ENCODE results near the gene MBTPS1. TPM values are rescaled to one million over a fixed set of nuclear protein-coding genes. Genes with fewer than 3 reads are reported as not detected.

Gene MBTPS1
- total RNA-seq, 1 experiment from 2014 or later: 130 TPM

DNA sequence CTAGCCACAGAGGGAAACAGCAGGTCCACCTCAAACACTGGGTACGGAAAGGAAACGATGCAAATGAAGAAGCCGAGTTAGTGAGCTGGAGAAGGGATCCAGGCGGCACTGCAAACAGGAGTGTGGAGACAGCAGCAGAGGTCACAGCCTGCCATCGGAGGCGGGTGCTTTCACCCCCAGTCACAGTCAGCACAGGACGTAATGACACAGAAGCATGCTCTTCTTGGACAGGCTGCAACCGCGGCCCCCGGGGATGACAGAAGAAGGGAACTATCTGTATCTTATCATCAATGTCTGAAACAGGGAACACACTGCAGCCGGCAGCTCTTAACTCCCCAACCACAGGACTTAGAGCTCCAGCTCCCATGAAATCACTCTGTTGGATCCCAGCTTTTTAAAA lies 58.1 kb downstream of the MBTPS1 start:
- BruUV-seq (replicated peaks): no TSS peak
- H3K27ac Mint-ChIP-seq (ENCODE audit: unreplicated experiment): peak overlapping the region; percentile 31
- no peak for DNase-seq
- H3K27me3 Mint-ChIP-seq (ENCODE audit: unreplicated experiment): no peaks in the 10 kb centered on the region
- no peak for TF ChIP-seq CTCF (IDR thresholded peaks at IDR 0.05; ENCODE audit: unreplicated experiment)
- peaks cover 63% of the 10 kb centered on the region for H3K36me3 Mint-ChIP-seq (ENCODE audit: insufficient read depth, unreplicated experiment)
- no peaks in the 10 kb centered on the region for H3K4me1 Mint-ChIP-seq (ENCODE audit: low read depth, unreplicated experiment)
- CTCF ChIA-PET: interaction anchor here (1.4 kb wide), 1 partner anchor 105 kb away, joined by 4 read pairs; the partner anchor contains the start of gene OSGIN1
- intact Hi-C loops (cut with micrococcal nuclease; ENCODE audit: unreplicated experiment): no loop called here
- H3K9me3 Mint-ChIP-seq (ENCODE audit: low read depth, unreplicated experiment): no peaks in the 10 kb centered on the region
- H3K4me3 Mint-ChIP-seq (ENCODE audit: low read depth, unreplicated experiment): no peak overlapping the region

DNA sequence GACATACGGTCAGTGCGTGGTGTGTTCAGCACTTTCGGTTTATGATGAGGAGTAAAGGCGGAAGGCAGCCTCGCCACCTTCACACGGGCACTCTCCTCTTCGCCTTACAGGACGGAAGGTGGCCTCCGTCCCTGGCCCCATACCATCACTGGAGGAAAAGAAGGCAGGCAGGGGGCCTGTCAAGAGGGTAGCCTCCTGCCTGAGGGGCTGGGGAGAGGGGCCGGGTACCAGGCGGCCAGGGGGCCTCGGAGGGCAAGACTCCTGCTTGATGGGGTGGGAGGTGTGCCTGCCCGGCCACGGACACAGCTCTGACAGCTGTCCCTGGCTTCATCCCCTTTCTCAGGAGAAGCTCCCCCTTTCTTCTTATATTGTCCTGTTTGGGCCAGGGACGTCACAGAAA lies 58.5 kb downstream of the MBTPS1 start:
- Mint-ChIP-seq H3K4me1 (ENCODE audit: low read depth, unreplicated experiment) (no peaks in the 10 kb centered on the region), H3K27ac (ENCODE audit: unreplicated experiment) (peak overlapping the region; percentile 31), H3K36me3 (ENCODE audit: insufficient read depth, unreplicated experiment) (peaks cover 63% of the 10 kb centered on the region), H3K27me3 (ENCODE audit: unreplicated experiment) (no peaks in the 10 kb centered on the region), H3K9me3 (ENCODE audit: low read depth, unreplicated experiment) (no peaks in the 10 kb centered on the region), H3K4me3 (ENCODE audit: low read depth, unreplicated experiment) (no peak overlapping the region)
- intact Hi-C loops (cut with micrococcal nuclease; ENCODE audit: unreplicated experiment): no loop called here
- CTCF ChIA-PET: interaction anchor here (1.4 kb wide), 1 partner anchor 105 kb away, joined by 4 read pairs; the partner anchor contains the start of gene OSGIN1
- no peak for DNase-seq
- no TSS peak for BruUV-seq (replicated peaks)
- TF ChIP-seq CTCF (IDR thresholded peaks at IDR 0.05; ENCODE audit: unreplicated experiment): no peak

GRCh38 chr16:84056933-84057332 lies 59.8 kb downstream of the MBTPS1 start:
- H3K27ac Mint-ChIP-seq (ENCODE audit: unreplicated experiment): no peak overlapping the region
- intact Hi-C loops (cut with micrococcal nuclease; ENCODE audit: unreplicated experiment): no loop called here
- DNase-seq: no peak
- no peak overlapping the region for H3K4me3 Mint-ChIP-seq (ENCODE audit: low read depth, unreplicated experiment)
- peaks cover 66% of the 10 kb centered on the region for H3K36me3 Mint-ChIP-seq (ENCODE audit: insufficient read depth, unreplicated experiment)
- no peaks in the 10 kb centered on the region for H3K4me1 Mint-ChIP-seq (ENCODE audit: low read depth, unreplicated experiment)
- H3K9me3 Mint-ChIP-seq (ENCODE audit: low read depth, unreplicated experiment): no peaks in the 10 kb centered on the region
- BruUV-seq (replicated peaks): no TSS peak
- H3K27me3 Mint-ChIP-seq (ENCODE audit: unreplicated experiment): no peaks in the 10 kb centered on the region
- CTCF ChIA-PET: no interaction called here
- TF ChIP-seq CTCF (IDR thresholded peaks at IDR 0.05; ENCODE audit: unreplicated experiment): no peak

DNA sequence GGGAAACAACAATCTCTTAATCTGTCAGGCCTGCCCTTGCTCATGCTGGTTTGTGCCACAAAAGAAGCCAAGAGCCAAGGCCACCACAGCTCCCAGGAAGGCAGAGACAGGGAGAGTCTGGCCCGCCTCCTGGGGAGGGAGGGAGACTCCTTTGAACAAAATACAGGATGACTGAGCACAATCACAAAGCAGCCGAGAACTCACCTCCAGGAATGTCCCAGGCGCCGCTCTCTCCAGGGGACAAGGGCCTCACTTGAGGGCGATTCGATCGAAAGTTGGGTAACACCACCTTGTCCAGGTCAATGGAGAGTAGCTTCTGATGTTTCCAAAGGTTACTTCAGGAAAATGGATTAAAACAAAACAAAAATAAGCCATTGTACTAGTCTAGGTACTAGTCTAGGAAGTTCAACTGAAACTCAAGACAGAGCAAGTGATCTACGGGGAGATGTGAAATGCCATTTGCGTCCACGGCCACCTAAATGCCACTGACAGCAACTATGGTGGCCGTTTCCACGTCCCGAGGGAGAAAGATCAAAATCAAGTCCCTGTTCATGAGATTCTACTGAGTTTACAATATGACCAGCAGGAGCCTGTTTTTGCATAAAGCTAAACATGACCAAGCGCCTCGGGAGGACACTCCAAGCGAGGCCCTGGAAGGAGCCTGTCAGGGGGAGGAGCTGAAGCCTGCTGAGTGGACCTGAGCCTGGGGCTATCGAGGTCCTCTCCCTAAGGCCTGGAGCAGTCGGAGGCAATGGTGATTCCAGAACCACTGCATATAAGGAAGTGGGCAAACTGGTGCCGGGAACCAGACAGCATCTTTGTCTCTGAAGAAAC lies 60.7 kb downstream of the MBTPS1 start:
- Mint-ChIP-seq H3K27ac (ENCODE audit: unreplicated experiment) (no peak overlapping the region), H3K9me3 (ENCODE audit: low read depth, unreplicated experiment) (no peaks in the 10 kb centered on the region), H3K4me3 (ENCODE audit: low read depth, unreplicated experiment) (no peak overlapping the region), H3K27me3 (ENCODE audit: unreplicated experiment) (no peaks in the 10 kb centered on the region), H3K36me3 (ENCODE audit: insufficient read depth, unreplicated experiment) (peaks cover 66% of the 10 kb centered on the region), H3K4me1 (ENCODE audit: low read depth, unreplicated experiment) (no peaks in the 10 kb centered on the region)
- intact Hi-C loops (cut with micrococcal nuclease; ENCODE audit: unreplicated experiment): no loop called here
- no peak for TF ChIP-seq CTCF (IDR thresholded peaks at IDR 0.05; ENCODE audit: unreplicated experiment)
- BruUV-seq (replicated peaks): no TSS peak
- CTCF ChIA-PET: no interaction called here
- DNase-seq: no peak
